Keratinocyte (primary cell): ENCODE results near the gene TRAF3.

Source experiments
- EZH2 ChIP-seq: IDR thresholded peaks from one replicate; pipeline ENCODE4 v1.6.1; 2012; ENCODE audit warnings: inconsistent platforms, mild to moderate bottlenecking, low read length, moderate library complexity
- TF ChIP-seq, protein P1 (sequence below), 3 experiments: IDR thresholded peaks in 1 of 3; conservative IDR thresholded peaks in 1 of 3; optimal IDR thresholded peaks in 1 of 3; 2 replicates in 2 of 3; 3 replicates in 1 of 3; pipeline versions ENCODE3 to v1.5.1; 2011; ENCODE audit warnings: low read length in 3 of 3, mild to moderate bottlenecking in 3 of 3, moderate library complexity in 2 of 3, control low read depth in 1 of 3, inconsistent platforms in 1 of 3; ENCODE audit not compliant: insufficient read depth in 2 of 3; ENCODE audit errors: extremely low read depth in 1 of 3

DNA sequence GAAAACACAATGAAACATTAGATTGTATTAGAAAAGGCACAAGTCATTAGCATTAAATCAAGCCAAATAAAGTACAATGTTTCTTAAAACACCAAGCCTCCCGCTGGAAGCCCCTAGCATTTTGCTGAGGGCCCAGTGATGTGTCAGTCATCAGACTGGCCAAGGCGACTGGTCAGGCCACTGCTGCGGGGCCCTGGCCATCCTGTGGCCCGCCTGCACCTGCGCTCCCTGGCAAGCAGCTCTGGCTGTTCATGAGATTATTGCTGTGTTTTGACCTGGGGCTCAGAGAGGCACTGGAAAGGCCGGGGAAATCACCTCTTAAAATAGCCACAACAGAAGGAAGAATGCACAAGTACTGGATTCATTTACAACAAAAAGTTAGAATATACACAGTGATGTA lies 121.0 kb downstream of the TRAF3 start:
- TF ChIP-seq, protein P1, sequence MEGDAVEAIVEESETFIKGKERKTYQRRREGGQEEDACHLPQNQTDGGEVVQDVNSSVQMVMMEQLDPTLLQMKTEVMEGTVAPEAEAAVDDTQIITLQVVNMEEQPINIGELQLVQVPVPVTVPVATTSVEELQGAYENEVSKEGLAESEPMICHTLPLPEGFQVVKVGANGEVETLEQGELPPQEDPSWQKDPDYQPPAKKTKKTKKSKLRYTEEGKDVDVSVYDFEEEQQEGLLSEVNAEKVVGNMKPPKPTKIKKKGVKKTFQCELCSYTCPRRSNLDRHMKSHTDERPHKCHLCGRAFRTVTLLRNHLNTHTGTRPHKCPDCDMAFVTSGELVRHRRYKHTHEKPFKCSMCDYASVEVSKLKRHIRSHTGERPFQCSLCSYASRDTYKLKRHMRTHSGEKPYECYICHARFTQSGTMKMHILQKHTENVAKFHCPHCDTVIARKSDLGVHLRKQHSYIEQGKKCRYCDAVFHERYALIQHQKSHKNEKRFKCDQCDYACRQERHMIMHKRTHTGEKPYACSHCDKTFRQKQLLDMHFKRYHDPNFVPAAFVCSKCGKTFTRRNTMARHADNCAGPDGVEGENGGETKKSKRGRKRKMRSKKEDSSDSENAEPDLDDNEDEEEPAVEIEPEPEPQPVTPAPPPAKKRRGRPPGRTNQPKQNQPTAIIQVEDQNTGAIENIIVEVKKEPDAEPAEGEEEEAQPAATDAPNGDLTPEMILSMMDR (optimal IDR thresholded peaks at IDR 0.05 in 1 of 3, IDR thresholded peaks at IDR 0.05 in 1 of 3, conservative IDR thresholded peaks at IDR 0.05 in 1 of 3; ENCODE audit: extremely low read depth in 1 of 3, insufficient read depth in 2 of 3, low read length in 3 of 3) = no peak
- no peak for TF ChIP-seq EZH2
